GM10266 (cell line): Measurements from ENCODE around the gene HPCAL4.

Experiments
- DNase-seq: peaks from one replicate; pipeline ENCODE4 v3.0.0; 2012; ENCODE audit errors: extremely low spot score
- TF ChIP-seq, protein P1 (sequence below): IDR thresholded peaks from 2 replicates; pipeline ENCODE4 v1.5.1; 2012; ENCODE audit warnings: mild to moderate bottlenecking, low read depth; ENCODE audit not compliant: control insufficient read depth, insufficient read depth; ENCODE audit errors: missing control alignments

HPCAL4 gene

DNA sequence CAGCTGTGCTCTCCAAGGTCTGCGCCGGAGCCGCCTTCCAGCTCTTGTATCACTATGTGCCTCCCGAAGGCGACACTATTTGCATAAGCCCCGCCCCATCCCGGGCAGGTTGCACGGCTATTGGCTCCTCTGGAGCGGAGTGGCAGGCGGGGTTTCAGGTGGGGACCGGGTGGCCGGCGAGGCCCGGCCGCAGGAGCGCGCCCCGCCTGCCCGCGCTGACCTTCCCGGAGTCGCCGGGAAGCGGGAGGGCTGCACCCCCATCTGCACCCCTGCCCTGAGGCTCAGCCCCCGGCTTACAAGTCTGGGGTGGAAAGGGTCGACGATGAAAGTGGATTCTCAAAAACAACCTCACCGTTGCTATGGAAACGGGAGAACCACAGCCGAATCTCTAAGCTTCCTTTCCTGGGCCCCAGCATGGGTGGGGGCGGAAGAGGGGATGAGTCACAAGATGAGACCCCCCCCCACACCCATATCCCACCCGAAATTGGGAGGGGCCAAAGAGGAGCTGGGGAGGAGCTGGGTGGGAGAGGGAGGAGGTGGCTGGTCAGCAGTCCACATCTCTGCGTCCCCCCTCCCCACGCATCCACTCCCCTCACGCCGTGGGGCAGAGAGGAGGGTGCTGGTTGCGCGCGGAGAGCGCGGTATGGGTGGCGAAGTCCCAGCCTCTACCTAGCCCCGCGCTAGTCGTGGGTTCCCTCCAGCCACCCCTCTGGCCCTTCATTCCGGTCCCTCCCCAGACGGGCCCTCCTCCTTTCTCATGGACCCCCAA lies at the start of gene HPCAL4:
HPCAL4 (minus strand) TSS at position 51 of the 769 bp plus-strand sequence. CDS start 6,830 bp downstream, outside the sequence.
- TF ChIP-seq, protein P1, sequence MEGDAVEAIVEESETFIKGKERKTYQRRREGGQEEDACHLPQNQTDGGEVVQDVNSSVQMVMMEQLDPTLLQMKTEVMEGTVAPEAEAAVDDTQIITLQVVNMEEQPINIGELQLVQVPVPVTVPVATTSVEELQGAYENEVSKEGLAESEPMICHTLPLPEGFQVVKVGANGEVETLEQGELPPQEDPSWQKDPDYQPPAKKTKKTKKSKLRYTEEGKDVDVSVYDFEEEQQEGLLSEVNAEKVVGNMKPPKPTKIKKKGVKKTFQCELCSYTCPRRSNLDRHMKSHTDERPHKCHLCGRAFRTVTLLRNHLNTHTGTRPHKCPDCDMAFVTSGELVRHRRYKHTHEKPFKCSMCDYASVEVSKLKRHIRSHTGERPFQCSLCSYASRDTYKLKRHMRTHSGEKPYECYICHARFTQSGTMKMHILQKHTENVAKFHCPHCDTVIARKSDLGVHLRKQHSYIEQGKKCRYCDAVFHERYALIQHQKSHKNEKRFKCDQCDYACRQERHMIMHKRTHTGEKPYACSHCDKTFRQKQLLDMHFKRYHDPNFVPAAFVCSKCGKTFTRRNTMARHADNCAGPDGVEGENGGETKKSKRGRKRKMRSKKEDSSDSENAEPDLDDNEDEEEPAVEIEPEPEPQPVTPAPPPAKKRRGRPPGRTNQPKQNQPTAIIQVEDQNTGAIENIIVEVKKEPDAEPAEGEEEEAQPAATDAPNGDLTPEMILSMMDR = no peak
- DNase-seq = peak; percentile 84

DNA sequence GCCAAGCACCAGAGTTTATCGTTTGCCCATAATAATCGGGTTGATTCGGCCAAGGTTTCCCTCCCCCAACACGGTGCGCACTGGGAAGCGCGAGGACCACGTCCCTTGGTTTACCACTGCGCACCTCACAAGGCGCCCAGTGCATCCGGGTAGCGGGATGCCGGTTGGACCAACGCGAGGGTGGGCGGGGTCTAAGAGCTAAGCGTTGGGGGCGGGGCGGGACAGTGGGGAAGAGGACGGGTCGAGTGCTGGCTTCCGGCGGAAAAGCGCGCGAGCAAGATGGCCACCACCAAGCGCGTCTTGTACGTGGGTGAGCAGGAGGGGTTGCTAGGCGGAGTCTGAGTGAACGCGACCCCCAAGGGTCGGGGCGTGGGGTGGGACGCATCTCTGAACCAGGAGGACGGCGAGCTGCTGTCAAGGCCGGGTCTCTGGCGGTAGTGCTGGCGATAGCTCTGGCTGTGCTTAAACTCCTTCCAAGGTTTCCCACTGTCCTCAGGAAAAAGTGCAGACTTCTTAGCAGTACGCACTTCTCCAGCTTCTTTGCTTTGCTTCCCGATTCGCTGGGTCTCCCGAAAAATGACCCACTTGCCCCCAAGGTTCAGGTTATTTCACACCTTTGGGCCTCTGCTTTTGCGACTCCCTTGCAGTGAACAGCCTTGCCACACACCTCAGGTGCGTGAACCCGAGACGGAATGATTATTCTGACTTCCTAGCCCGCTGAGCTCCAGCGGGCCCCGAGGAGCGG lies 47.6 kb upstream of the HPCAL4 start, which contains the start of gene PPIE:
PPIE (plus strand) TSS at position 261 of the 745 bp plus-strand sequence; CDS start at position 280, 19 bp downstream.
- DNase-seq = peak; percentile 89
- TF ChIP-seq, protein P1 = no peak

DNA sequence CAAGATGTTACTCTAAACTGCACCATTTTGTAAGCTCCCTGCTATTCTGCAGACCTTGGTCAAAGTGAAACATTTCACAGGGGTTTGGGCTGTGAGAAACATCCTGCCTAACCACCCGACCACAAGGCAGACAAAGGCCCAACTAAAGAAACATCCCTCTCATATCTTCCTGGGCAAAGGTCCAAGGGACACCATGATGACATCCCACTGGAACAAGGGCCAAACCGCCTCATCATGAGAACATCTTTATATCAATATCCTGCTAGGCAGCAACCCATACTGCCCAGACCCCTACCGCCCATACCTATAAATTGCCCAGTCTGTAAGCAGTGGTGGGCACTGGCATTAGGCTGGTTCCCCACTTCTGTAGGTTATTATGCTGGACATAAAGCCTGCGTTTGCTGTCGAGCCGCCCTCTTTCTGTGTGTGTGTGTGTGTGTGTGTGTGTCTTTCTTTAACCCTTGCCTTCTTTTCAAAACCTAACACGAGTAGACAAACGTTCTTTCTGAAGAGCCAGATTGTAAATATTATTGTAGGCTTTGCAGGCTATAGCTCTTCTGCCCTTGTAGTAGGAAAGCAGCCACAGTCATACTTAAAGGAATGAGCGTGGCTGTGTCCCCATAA lies 46.4 kb upstream of the HPCAL4 start:
- DNase-seq = no peak
- TF ChIP-seq, protein P1 = no peak

DNA sequence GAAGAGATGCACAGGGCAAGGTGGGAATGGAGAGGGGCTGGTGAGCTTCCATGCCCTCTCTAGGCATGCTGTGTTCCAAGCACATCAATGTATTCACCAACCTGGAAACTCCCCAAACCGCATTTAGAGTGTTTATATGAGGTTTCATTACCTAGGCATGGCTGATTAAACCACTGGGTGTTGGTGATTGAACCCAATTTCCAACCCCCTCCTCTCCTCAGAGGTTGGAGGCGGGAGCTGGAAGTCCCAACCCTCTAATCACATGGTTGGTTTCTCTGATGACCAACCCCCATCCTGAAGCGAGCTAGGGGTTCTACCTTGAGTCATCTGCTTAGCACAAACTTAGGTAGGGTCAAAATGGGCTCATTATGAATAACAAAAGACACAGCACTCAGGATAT lies 44.5 kb upstream of the HPCAL4 start:
- TF ChIP-seq, protein P1 = no peak

DNA sequence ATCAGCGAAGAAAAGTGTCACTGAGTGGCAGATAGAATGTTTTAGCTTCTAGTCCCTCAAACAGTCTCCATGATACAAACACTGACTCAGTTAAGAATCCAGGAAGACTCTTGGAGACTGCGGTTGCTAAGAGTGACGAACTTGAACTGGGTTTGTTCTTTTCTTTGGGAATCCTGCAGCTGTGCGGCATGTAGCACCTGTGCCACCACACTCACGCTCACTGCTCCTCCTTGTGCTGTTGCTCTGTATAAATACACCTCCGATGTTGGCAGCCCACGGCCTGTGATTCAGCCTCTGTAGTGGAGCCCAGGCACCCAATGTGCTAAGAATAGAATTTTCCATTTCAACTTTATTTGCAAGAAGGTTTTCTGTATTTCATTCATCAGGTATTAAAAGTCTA lies 41.9 kb upstream of the HPCAL4 start:
- DNase-seq = no peak
- TF ChIP-seq, protein P1 = no peak

More for the DNA sequence above, 44.5 kb upstream of the HPCAL4 start:
- DNase-seq = no peak

DNA sequence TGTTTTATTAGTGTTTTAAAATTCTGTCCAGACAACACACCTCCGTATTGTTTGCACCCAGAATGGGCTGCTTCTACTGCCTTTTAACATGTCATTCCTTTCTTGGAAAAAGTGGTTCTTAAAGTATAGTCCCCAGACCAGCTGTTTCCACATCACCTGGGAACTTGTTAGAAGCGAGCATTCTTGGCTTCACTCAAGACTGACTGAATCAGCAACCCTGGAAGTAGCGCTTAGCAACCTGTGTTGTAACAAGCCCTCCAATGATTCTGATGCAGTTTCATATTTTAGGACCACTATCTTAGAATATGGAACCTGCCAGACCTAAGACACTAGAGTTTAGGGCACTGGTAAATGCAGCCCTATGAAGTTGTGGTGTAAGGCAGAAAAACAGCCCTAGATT lies 41.5 kb upstream of the HPCAL4 start:
- TF ChIP-seq, protein P1 = no peak
- DNase-seq = no peak
